ENCODE data around the gene PEX5L.

The PEX5L gene

GRCh38 chr3:180002006-180002405 lies 34.7 kb downstream of the PEX5L start:
- DNase-seq = no peak

GRCh38 chr3:180000500-180000899 lies 36.2 kb downstream of the PEX5L start:
- no peak for DNase-seq

GRCh38 chr3:179995406-179995805 lies 41.3 kb downstream of the PEX5L start:
- DNase-seq = no peak

GRCh38 chr3:179991883-179992282 lies 44.9 kb downstream of the PEX5L start:
- DNase-seq = no peak

- DNase-seq = no peak
Observed at GRCh38 chr3:179991104-179991503, 45.6 kb downstream of the PEX5L start.

- DNase-seq = no peak
Observed at GRCh38 chr3:179981646-179982045, 55.1 kb downstream of the PEX5L start.

GRCh38 chr3:179977356-179977755 lies 59.4 kb downstream of the PEX5L start:
- DNase-seq = no peak

GRCh38 chr3:179973931-179974361 lies 62.8 kb downstream of the PEX5L start:
- DNase-seq = no peak

- DNase-seq = no peak
Observed at GRCh38 chr3:179972881-179973423, 63.8 kb downstream of the PEX5L start.

GRCh38 chr3:179971280-179971679 lies 65.5 kb downstream of the PEX5L start:
- DNase-seq = no peak

- no peak for DNase-seq
Observed at GRCh38 chr3:179970746-179971145, 66.0 kb downstream of the PEX5L start.

- DNase-seq = no peak
Observed at GRCh38 chr3:179969525-179969924, 67.2 kb downstream of the PEX5L start.

GRCh38 chr3:179967622-179968021 lies 69.1 kb downstream of the PEX5L start:
- no peak for DNase-seq

GRCh38 chr3:179964890-179965289 lies 71.8 kb downstream of the PEX5L start:
- no peak for DNase-seq

GRCh38 chr3:179962629-179963387 lies 73.9 kb downstream of the PEX5L start:
- peak; percentile 13 for DNase-seq

- DNase-seq = no peak
Observed at GRCh38 chr3:179961703-179962078, 75.0 kb downstream of the PEX5L start.

- DNase-seq = no peak
Observed at GRCh38 chr3:179961071-179961702, 75.5 kb downstream of the PEX5L start.

GRCh38 chr3:179958759-179959158 lies 78.0 kb downstream of the PEX5L start:
- DNase-seq = no peak

- no peak for DNase-seq
Observed at GRCh38 chr3:179958143-179958542, 78.6 kb downstream of the PEX5L start.

GRCh38 chr3:179957264-179957845 lies 79.4 kb downstream of the PEX5L start:
- peak; percentile 47 for DNase-seq

GRCh38 chr3:179956416-179956830 lies 80.3 kb downstream of the PEX5L start:
- no peak for DNase-seq

GRCh38 chr3:179955809-179956208 lies 80.9 kb downstream of the PEX5L start:
- no peak for DNase-seq

GRCh38 chr3:179955286-179955685 lies 81.5 kb downstream of the PEX5L start:
- no peak for DNase-seq
